ENCODE measurements around the gene SERTM1. TPM values are rescaled to one million over a fixed set of nuclear protein-coding genes. Genes with fewer than 3 reads are reported as not detected.

The SERTM1 gene
- total and polyA plus RNA-seq, 2 experiments from 2014 or later, result 0.47 to 1.4 TPM

GRCh38 chr13:36666477-36667229 lies 7.2 kb upstream of the SERTM1 start:
- H2AFZ ChIP-seq, result no peak overlapping the region
- no peak for DNase-seq (ENCODE audit: low spot score)
- no peak overlapping the region for H3K27ac Mint-ChIP-seq
- H3K9me3 Mint-ChIP-seq, result no peaks in the 10 kb centered on the region
- H3K27me3 Mint-ChIP-seq (ENCODE audit: insufficient read depth, low read depth, poor library complexity), result no peaks in the 10 kb centered on the region
- no peak overlapping the region for H3K27ac ChIP-seq (ENCODE audit: low read depth)
- H3K4me2 ChIP-seq, result no peak overlapping the region
- no peaks in the 10 kb centered on the region for H3K4me1 ChIP-seq (ENCODE audit: insufficient read depth)
- H3K27me3 ChIP-seq (ENCODE audit: insufficient read depth), result peaks cover under 1% of the 10 kb centered on the region; the same call in 1 of the 2 replicates
- no peaks in the 10 kb centered on the region for H4K20me1 ChIP-seq (replicated peaks; ENCODE audit: insufficient read depth)
- no peaks in the 10 kb centered on the region for H3K36me3 Mint-ChIP-seq (ENCODE audit: low read depth)
- no peak for ATAC-seq
- no peaks in the 10 kb centered on the region for H3K4me1 Mint-ChIP-seq
- no peaks in the 10 kb centered on the region for H3K9me2 ChIP-seq (ENCODE audit: insufficient read depth)
- H3F3A ChIP-seq (replicated peaks; ENCODE audit: low read depth), result no peaks in the 10 kb centered on the region
- no peaks in the 10 kb centered on the region for H3K79me2 ChIP-seq (replicated peaks; ENCODE audit: insufficient read depth)
- no peaks in the 10 kb centered on the region for H3K36me3 ChIP-seq (ENCODE audit: insufficient read depth)
- no peak overlapping the region for H3K4me3 Mint-ChIP-seq
- no peak for TF ChIP-seq NANOG (IDR thresholded peaks at IDR 0.05; ENCODE audit: borderline replicate concordance)
- no peak for TF ChIP-seq EZH2 (IDR thresholded peaks at IDR 0.05; ENCODE audit: low read depth, unreplicated experiment)
- no peak for TF ChIP-seq ZNF114 (CRISPR knock-in tag; IDR thresholded peaks at IDR 0.05)
- no peak for TF ChIP-seq CREB1 (CRISPR knock-in tag; IDR thresholded peaks at IDR 0.05; ENCODE audit: low read depth)
- TF ChIP-seq ZNF462 (CRISPR knock-in tag; IDR thresholded peaks at IDR 0.05), result no peak
- TF ChIP-seq ETS1 (IDR thresholded peaks at IDR 0.05), result no peak
- no peak for TF ChIP-seq POLR2AphosphoS5 (IDR thresholded peaks at IDR 0.05; ENCODE audit: low read depth)
- TF ChIP-seq REST (IDR thresholded peaks at IDR 0.05; ENCODE audit: unreplicated experiment), result no peak
- TF ChIP-seq EZH2phosphoT487 (IDR thresholded peaks at IDR 0.05; ENCODE audit: unreplicated experiment), result no peak
- no peak for TF ChIP-seq CTCF (conservative IDR thresholded peaks at IDR 0.05; ENCODE audit: low read depth in 2 of 2)
- no peak for TF ChIP-seq STAT1 (IDR thresholded peaks at IDR 0.05; ENCODE audit: unreplicated experiment)
- no peak for TF ChIP-seq ZNF331 (CRISPR knock-in tag; IDR thresholded peaks at IDR 0.05; ENCODE audit: low read depth)
- TF ChIP-seq JUNB (IDR thresholded peaks at IDR 0.05; ENCODE audit: unreplicated experiment), result no peak
- H3K4me3 ChIP-seq, result no peak overlapping the region

Measured in GM23338 (cell line).